GM12892 (cell line): ENCODE measurements around the gene MED12.

Experiments used
- POLR2A ChIP-seq: IDR thresholded peaks from 2 replicates; pipeline ENCODE4 v1.6.1; 2011; ENCODE audit warnings: low read depth, low read length, control low read depth
- TAF1 ChIP-seq: IDR thresholded peaks from 2 replicates; pipeline ENCODE4 v1.6.1; 2011; ENCODE audit warnings: low read depth, mild to moderate bottlenecking, control low read depth, low read length, borderline replicate concordance

DNA sequence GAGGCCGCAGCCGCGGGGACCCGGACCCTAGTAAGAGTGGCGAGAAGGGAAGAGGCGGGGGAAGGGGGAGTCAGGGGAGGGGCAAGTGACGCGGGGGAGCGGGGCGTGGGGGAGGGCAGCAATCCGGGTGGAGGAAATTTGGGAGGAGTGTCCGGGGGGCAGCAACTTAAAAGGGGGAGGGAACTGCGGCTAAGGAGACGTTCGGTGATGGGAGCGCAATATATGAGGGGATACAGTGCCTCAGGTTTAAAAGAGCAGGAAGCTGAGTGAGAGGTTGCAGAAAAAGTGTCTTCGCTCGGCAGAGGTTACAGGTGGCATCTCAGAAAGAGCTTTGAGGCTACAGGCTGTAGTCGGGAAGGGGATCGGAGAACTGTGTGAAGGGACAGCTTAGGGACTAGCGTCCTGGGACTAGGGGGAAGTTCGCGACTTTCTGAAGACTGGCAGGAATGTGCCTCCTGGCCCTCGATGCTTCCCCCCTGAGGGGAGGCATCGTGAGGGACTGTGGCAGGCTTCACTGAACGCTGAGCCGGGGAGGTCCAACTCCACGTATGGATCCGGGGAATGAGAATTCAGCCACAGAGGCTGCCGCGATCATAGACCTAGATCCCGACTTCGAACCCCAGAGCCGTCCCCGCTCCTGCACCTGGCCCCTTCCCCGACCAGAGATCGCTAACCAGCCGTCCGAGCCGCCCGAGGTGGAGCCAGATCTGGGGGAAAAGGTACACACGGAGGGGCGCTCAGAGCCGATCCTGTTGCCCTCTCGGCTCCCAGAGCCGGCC lies 22.2 kb upstream of the MED12 start:
- TF ChIP-seq POLR2A (no peak), TAF1 (no peak)
